ENCODE measurements around the gene PKHD1.

DNA sequence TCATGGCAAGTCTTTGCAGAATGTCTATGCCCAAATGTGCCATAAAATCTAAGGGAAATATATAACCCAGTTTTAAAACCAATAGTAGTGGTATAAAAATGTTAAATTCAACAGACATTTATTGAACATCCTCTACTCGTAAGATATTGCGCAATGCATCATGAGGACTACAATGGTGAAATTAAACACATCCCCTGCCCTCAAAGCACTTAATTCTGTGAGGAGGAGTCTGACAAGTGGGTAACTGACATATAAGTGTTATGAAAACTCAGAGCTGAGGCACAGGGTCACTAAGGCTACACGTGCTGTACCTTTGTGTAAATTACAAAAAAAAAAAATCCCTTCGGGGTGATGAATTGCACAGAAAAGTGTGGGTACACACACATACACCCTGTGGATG, 6.2 kb downstream of the PKHD1 start:
- TF ChIP-seq, protein P1, sequence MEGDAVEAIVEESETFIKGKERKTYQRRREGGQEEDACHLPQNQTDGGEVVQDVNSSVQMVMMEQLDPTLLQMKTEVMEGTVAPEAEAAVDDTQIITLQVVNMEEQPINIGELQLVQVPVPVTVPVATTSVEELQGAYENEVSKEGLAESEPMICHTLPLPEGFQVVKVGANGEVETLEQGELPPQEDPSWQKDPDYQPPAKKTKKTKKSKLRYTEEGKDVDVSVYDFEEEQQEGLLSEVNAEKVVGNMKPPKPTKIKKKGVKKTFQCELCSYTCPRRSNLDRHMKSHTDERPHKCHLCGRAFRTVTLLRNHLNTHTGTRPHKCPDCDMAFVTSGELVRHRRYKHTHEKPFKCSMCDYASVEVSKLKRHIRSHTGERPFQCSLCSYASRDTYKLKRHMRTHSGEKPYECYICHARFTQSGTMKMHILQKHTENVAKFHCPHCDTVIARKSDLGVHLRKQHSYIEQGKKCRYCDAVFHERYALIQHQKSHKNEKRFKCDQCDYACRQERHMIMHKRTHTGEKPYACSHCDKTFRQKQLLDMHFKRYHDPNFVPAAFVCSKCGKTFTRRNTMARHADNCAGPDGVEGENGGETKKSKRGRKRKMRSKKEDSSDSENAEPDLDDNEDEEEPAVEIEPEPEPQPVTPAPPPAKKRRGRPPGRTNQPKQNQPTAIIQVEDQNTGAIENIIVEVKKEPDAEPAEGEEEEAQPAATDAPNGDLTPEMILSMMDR (IDR thresholded peaks at IDR 0.05) = no peak
- no peak for TF ChIP-seq POLR2A (IDR thresholded peaks at IDR 0.05)

Data from adrenal gland (tissue), 5 donors.